ENCODE data around the gene CD151.

DNA sequence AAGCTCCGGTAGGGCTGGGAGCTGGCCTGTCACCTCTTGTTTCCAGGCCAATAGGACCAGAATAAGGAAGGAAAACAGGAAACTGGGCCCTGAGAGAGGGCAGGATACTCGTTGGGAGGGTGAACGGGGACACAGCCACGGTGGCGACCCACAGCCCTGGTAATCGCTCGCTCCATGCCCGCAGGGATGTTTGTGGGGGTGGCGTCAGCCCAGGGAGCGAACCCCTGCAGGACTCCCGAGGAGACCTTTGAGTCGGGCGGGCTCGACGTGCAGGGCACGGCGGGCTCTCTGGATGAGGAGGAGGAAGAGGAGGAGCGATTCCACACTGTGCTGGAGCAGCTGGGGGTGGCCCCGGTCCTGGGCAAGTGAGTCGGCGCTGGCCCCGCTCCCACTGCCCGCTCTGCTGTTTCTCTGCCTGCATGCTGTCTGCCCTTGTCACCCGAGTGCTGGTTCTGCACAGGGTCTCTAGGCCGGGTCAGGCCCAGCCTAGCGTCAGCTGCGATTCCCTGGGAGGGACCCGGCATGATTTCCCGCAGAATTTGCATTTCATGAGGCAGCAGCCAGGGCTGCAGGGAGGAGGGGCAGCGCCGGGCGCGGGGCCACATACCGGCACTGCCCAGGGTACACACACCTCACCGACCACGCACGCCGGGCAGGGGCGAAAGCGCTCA lies 3.4 kb upstream of the CD151 start:
- TF ChIP-seq, protein P1, sequence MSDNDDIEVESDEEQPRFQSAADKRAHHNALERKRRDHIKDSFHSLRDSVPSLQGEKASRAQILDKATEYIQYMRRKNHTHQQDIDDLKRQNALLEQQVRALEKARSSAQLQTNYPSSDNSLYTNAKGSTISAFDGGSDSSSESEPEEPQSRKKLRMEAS (IDR thresholded peaks at IDR 0.05): no peak
- TF ChIP-seq, protein P2, sequence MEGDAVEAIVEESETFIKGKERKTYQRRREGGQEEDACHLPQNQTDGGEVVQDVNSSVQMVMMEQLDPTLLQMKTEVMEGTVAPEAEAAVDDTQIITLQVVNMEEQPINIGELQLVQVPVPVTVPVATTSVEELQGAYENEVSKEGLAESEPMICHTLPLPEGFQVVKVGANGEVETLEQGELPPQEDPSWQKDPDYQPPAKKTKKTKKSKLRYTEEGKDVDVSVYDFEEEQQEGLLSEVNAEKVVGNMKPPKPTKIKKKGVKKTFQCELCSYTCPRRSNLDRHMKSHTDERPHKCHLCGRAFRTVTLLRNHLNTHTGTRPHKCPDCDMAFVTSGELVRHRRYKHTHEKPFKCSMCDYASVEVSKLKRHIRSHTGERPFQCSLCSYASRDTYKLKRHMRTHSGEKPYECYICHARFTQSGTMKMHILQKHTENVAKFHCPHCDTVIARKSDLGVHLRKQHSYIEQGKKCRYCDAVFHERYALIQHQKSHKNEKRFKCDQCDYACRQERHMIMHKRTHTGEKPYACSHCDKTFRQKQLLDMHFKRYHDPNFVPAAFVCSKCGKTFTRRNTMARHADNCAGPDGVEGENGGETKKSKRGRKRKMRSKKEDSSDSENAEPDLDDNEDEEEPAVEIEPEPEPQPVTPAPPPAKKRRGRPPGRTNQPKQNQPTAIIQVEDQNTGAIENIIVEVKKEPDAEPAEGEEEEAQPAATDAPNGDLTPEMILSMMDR (IDR thresholded peaks at IDR 0.05; ENCODE audit: low read depth, low read length, missing input control): no peak
- TF ChIP-seq JUND (IDR thresholded peaks at IDR 0.05): no peak
- TF ChIP-seq YY1 (IDR thresholded peaks at IDR 0.05): no peak
- TF ChIP-seq, protein P3, sequence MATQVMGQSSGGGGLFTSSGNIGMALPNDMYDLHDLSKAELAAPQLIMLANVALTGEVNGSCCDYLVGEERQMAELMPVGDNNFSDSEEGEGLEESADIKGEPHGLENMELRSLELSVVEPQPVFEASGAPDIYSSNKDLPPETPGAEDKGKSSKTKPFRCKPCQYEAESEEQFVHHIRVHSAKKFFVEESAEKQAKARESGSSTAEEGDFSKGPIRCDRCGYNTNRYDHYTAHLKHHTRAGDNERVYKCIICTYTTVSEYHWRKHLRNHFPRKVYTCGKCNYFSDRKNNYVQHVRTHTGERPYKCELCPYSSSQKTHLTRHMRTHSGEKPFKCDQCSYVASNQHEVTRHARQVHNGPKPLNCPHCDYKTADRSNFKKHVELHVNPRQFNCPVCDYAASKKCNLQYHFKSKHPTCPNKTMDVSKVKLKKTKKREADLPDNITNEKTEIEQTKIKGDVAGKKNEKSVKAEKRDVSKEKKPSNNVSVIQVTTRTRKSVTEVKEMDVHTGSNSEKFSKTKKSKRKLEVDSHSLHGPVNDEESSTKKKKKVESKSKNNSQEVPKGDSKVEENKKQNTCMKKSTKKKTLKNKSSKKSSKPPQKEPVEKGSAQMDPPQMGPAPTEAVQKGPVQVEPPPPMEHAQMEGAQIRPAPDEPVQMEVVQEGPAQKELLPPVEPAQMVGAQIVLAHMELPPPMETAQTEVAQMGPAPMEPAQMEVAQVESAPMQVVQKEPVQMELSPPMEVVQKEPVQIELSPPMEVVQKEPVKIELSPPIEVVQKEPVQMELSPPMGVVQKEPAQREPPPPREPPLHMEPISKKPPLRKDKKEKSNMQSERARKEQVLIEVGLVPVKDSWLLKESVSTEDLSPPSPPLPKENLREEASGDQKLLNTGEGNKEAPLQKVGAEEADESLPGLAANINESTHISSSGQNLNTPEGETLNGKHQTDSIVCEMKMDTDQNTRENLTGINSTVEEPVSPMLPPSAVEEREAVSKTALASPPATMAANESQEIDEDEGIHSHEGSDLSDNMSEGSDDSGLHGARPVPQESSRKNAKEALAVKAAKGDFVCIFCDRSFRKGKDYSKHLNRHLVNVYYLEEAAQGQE (IDR thresholded peaks at IDR 0.05): no peak
- peak; percentile 99 for TF ChIP-seq NR2F2 (IDR thresholded peaks at IDR 0.05)
- TF ChIP-seq, protein P4, sequence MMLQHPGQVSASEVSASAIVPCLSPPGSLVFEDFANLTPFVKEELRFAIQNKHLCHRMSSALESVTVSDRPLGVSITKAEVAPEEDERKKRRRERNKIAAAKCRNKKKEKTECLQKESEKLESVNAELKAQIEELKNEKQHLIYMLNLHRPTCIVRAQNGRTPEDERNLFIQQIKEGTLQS (IDR thresholded peaks at IDR 0.05): no peak
- TF ChIP-seq GABPA (IDR thresholded peaks at IDR 0.05 in 1 of 2, conservative IDR thresholded peaks at IDR 0.05 in 1 of 2): no peak
- no peak for TF ChIP-seq EGR1 (IDR thresholded peaks at IDR 0.05; ENCODE audit: low read depth in 2 of 2)
- TF ChIP-seq TAF1 (conservative IDR thresholded peaks at IDR 0.05): no peak
- peak; percentile 17 to 43 for TF ChIP-seq RXRA (IDR thresholded peaks at IDR 0.05)
- TF ChIP-seq HNF4A (conservative IDR thresholded peaks at IDR 0.05): no peak
- TF ChIP-seq, protein P5, sequence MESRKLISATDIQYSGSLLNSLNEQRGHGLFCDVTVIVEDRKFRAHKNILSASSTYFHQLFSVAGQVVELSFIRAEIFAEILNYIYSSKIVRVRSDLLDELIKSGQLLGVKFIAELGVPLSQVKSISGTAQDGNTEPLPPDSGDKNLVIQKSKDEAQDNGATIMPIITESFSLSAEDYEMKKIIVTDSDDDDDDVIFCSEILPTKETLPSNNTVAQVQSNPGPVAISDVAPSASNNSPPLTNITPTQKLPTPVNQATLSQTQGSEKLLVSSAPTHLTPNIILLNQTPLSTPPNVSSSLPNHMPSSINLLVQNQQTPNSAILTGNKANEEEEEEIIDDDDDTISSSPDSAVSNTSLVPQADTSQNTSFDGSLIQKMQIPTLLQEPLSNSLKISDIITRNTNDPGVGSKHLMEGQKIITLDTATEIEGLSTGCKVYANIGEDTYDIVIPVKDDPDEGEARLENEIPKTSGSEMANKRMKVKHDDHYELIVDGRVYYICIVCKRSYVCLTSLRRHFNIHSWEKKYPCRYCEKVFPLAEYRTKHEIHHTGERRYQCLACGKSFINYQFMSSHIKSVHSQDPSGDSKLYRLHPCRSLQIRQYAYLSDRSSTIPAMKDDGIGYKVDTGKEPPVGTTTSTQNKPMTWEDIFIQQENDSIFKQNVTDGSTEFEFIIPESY (IDR thresholded peaks at IDR 0.05): no peak

Measured in liver (tissue), 3 donors.